ENCODE results near the gene CLECL1.

- TF ChIP-seq CTCF (IDR thresholded peaks at IDR 0.05) (no peak), POLR2A (IDR thresholded peaks at IDR 0.05) (no peak)
Observed at GRCh38 chr12:9757433-9758025, 24.6 kb upstream of the CLECL1 start.
